SK-N-MC (cell line): Measurements from ENCODE around the gene ARRB2.

Source experiments
- EZH2 ChIP-seq: fragments of 200-600 bp; sonication (generic); IDR thresholded peaks from one replicate; pipeline ENCODE4 v1.6.1; 2017; ENCODE audit warnings: antibody characterized with exemption
- FOXP2 ChIP-seq: optimal IDR thresholded peaks from 2 replicates; pipeline ENCODE3; 2011; ENCODE audit warnings: mild to moderate bottlenecking, moderate library complexity; ENCODE audit not compliant: insufficient read depth; ENCODE audit errors: extremely low read length, control extremely low read depth
- POLR2AphosphoS5 ChIP-seq: IDR thresholded peaks from 2 replicates; pipeline ENCODE4 v1.6.1; 2012; ENCODE audit warnings: mild to moderate bottlenecking, low read depth, low read length, borderline replicate concordance

- TF ChIP-seq POLR2AphosphoS5 (no peak), EZH2 (no peak), FOXP2 (no peak)
These were observed 28.9 kb downstream of the ARRB2 start, which contains the start of the genes CXCL16 and ZMYND15 for GRCh38 chr17:4739122-4740024.
